Glomerular visceral epithelial cell (primary cell): ENCODE measurements around the gene PDE3A.
"Not testable (repeated sequence)": the region's sequence is repeated elsewhere in the genome, so short reads cannot be mapped to it uniquely, and the experiment has no call there.

ENCODE experiments used
- DNase-seq: peaks from one replicate; pipeline ENCODE4 v3.0.0-alpha.2; 2016; ENCODE audit errors: extremely low spot score

PDE3A gene

GRCh38 chr12:20604408-20605067 is 236.2 kb downstream of the PDE3A start:
- no peak for DNase-seq

GRCh38 chr12:20615020-20615419 is 246.7 kb downstream of the PDE3A start:
- DNase-seq: not testable (repeated sequence)

GRCh38 chr12:20616093-20616492 is 247.8 kb downstream of the PDE3A start:
- no peak for DNase-seq

- no peak for DNase-seq
These were observed 251.9 kb downstream of the PDE3A start for GRCh38 chr12:20620261-20620660.

GRCh38 chr12:20624718-20625117 is 256.4 kb downstream of the PDE3A start:
- DNase-seq: peak; percentile 25

GRCh38 chr12:20625531-20625930 is 257.2 kb downstream of the PDE3A start:
- DNase-seq: no peak

- DNase-seq: no peak
These were observed 258.8 kb downstream of the PDE3A start for GRCh38 chr12:20627001-20627588.

GRCh38 chr12:20628226-20628787 is 260.0 kb downstream of the PDE3A start:
- no peak for DNase-seq

- no peak for DNase-seq
These were observed 260.7 kb downstream of the PDE3A start for GRCh38 chr12:20628999-20629398.

GRCh38 chr12:20629414-20630156 is 261.2 kb downstream of the PDE3A start:
- peak; percentile 51 for DNase-seq

- DNase-seq: no peak
These were observed 263.4 kb downstream of the PDE3A start for GRCh38 chr12:20631711-20632110.

GRCh38 chr12:20641106-20641505 is 272.8 kb downstream of the PDE3A start:
- DNase-seq: no peak

GRCh38 chr12:20643822-20644221 is 275.5 kb downstream of the PDE3A start:
- DNase-seq: no peak

- peak; percentile 26 for DNase-seq
These were observed 278.0 kb downstream of the PDE3A start for GRCh38 chr12:20646239-20646827.

- no peak for DNase-seq
These were observed 285.5 kb downstream of the PDE3A start for GRCh38 chr12:20653871-20654270.

- DNase-seq: no peak
These were observed 288.3 kb downstream of the PDE3A start for GRCh38 chr12:20656600-20656999.

- DNase-seq: no peak
These were observed 289.2 kb downstream of the PDE3A start for GRCh38 chr12:20657496-20657895.

GRCh38 chr12:20681334-20681733 is 313.0 kb downstream of the PDE3A start:
- DNase-seq: no peak

- DNase-seq: no peak
These were observed 326.9 kb downstream of the PDE3A start, which contains the start of gene SLCO1C1 for GRCh38 chr12:20695232-20695631. Gene SLCO1C1, plus strand, starts transcription at chr12:20695332. Its CDS starts 4,245 bp downstream, at chr12:20699577.

GRCh38 chr12:20696181-20696905 is 328.0 kb downstream of the PDE3A start:
- DNase-seq: no peak

GRCh38 chr12:20701106-20701505 is 332.8 kb downstream of the PDE3A start:
- no peak for DNase-seq
